ENCODE measurements around the gene OR8G1. TPM values are rescaled to one million over a fixed set of nuclear protein-coding genes. Genes with fewer than 3 reads are reported as not detected.
"Not testable (repeated sequence)": the region's sequence is repeated elsewhere in the genome, so short reads cannot be mapped to it uniquely, and the experiment has no call there.

OR8G1 gene
- total RNA-seq, 2 donors from 2014 or later, result not detected

DNA sequence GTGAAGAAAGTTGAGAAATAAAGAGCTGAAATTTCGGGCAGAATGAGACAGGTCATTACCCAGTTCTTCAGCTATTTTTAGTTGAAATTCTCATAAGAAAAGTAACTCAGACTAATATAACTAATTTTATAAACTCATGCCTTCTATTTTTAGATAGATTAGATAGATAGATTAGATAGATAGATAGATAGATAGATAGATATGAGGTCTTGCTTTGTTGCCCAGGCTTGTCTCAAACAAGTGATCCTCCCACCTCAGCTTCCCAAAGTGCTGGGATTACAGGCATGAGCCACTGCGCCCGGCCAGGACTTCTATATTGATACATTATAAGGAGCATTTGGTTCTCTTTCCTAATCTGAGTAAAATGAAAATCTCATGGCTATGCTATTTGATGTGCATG, 26.9 kb upstream of the OR8G1 start:
- Histone ChIP-seq H3K9ac (ENCODE audit: low read depth in 2 of 2, low read length in 2 of 2) (no peak overlapping the region), H3K36me3 (no peaks in the 10 kb centered on the region), H3K4me1 (no peaks in the 10 kb centered on the region), H3K9me3 (no peaks in the 10 kb centered on the region), H3K27me3 (no peaks in the 10 kb centered on the region), H3K4me3 (no peak overlapping the region), H3K27ac (no peak overlapping the region)
- intact Hi-C loops (cut with DNase I), result no loop called here
- DNase-seq, result no peak
- TF ChIP-seq, protein P1, sequence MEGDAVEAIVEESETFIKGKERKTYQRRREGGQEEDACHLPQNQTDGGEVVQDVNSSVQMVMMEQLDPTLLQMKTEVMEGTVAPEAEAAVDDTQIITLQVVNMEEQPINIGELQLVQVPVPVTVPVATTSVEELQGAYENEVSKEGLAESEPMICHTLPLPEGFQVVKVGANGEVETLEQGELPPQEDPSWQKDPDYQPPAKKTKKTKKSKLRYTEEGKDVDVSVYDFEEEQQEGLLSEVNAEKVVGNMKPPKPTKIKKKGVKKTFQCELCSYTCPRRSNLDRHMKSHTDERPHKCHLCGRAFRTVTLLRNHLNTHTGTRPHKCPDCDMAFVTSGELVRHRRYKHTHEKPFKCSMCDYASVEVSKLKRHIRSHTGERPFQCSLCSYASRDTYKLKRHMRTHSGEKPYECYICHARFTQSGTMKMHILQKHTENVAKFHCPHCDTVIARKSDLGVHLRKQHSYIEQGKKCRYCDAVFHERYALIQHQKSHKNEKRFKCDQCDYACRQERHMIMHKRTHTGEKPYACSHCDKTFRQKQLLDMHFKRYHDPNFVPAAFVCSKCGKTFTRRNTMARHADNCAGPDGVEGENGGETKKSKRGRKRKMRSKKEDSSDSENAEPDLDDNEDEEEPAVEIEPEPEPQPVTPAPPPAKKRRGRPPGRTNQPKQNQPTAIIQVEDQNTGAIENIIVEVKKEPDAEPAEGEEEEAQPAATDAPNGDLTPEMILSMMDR (IDR thresholded peaks at IDR 0.05), result no peak

DNA sequence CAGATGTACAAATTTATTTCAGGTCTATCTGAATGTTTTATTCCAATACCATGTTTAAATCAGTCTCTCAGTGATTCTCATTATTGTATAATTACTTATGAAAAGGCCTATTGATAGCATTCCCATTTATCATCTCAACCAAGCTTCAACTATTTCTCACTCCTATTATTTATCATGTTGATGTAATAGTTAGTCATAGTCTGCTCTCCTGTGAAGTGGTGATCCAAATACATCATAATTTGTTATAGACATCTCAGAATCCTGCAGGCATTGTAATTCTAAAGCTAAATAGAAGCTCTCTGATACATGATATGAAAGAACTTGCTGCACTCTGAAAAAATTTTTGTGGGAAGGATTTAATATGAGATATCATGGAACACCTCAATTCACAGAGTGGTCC, 21.8 kb upstream of the OR8G1 start:
- intact Hi-C loops (cut with DNase I), result no loop called here
- Histone ChIP-seq H3K4me3 (no peak overlapping the region), H3K27ac (no peak overlapping the region), H3K27me3 (no peaks in the 10 kb centered on the region), H3K36me3 (no peaks in the 10 kb centered on the region), H3K9me3 (no peaks in the 10 kb centered on the region), H3K9ac (ENCODE audit: low read depth in 2 of 2, low read length in 2 of 2) (no peak overlapping the region), H3K4me1 (no peaks in the 10 kb centered on the region)
- TF ChIP-seq, protein P1 (IDR thresholded peaks at IDR 0.05), result no peak
- DNase-seq, result no peak

DNA sequence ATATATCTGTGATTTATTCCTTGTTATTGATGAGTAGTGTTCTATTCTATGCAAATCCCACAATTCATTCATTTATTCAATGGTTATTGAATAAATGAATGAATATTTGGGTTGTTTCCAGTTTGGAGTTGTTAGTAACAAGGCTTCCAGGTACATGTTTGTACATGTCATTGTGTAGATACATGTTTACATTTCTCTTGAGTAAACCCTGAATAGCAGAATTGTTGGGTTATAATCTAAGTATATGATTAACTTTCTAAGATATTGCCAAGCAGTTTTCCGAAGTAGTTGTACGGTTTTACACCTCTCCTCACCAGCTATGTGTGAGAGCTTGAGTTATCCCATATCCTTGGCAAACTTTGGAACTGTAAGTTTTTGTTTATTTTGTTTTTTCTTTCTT, 18.5 kb upstream of the OR8G1 start:
- H3K9ac ChIP-seq (ENCODE audit: low read depth in 2 of 2, low read length in 2 of 2), result no peak overlapping the region
- no peaks in the 10 kb centered on the region for H3K36me3 ChIP-seq
- H3K9me3 ChIP-seq, result no peaks in the 10 kb centered on the region
- no peaks in the 10 kb centered on the region for H3K27me3 ChIP-seq
- no peak overlapping the region for H3K27ac ChIP-seq
- no peak overlapping the region for H3K4me3 ChIP-seq
- DNase-seq, result no peak
- intact Hi-C loops (cut with DNase I), result no loop called here
- TF ChIP-seq, protein P1 (IDR thresholded peaks at IDR 0.05), result no peak
- no peaks in the 10 kb centered on the region for H3K4me1 ChIP-seq

DNA sequence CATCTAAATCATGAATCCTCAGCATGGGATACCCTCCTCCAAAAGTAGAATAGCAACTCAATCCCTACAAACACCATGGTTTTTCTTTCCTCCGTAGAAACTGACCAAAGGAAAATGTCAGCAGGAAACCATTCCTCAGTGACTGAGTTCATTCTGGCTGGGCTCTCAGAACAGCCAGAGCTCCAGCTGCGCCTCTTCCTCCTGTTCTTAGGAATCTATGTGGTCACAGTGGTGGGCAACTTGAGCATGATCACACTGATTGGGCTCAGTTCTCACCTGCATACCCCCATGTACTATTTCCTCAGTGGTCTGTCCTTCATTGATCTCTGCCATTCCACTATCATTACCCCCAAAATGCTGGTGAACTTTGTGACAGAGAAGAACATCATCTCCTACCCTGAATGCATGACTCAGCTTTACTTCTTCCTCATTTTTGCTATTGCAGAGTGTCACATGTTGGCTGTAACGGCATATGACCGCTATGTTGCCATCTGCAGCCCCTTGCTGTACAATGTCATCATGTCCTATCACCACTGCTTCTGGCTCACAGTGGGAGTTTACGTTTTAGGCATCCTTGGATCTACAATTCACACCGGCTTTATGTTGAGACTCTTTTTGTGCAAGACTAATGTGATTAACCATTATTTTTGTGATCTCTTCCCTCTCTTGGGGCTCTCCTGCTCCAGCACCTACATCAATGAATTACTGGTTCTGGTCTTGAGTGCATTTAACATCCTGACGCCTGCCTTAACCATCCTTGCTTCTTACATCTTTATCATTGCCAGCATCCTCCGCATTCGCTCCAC, 16.1 kb upstream of the OR8G1 start:
- H3K36me3 ChIP-seq; H3K9ac ChIP-seq (ENCODE audit: low read depth in 2 of 2, low read length in 2 of 2); H3K27ac ChIP-seq; H3K9me3 ChIP-seq; H3K4me3 ChIP-seq; H3K4me1 ChIP-seq; H3K27me3 ChIP-seq; intact Hi-C loops (cut with DNase I); DNase-seq: not testable (repeated sequence)

DNA sequence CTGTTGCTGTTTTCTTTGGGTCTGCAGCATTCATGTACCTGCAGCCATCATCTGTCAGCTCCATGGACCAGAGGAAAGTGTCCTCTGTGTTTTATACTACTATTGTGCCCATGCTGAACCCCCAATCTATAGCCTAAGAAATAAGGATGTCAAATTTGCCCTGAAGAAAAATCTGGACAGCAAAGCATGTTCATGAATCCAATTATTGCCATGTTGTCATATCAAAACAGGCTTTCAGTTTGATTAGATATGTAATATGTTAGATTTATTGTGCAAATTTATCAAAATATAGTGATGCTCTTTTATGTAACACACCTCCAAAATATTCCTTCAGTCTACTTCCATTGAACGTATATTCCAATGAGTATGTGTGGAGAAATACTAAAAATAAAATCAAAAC, 15.4 kb upstream of the OR8G1 start:
- H3K9ac ChIP-seq (ENCODE audit: low read depth in 2 of 2, low read length in 2 of 2), result no peak overlapping the region

DNA sequence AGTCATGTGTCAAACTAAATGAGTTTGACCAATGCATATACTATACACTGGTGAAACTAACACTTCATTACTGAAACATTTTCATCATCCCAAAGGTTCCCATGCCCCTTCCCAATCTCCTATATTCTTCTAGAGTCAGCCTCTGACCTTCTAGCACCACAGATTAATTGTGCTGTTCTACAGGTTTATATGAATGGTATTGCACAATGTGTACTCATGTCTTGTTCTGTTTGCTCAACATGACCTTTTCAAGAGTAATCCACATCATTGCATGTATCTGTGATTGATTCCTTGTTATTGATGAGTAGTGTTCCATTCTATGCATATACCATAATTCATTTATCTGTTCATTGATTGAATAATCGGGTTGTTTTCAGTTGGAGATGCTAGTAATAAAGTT, 7.5 kb upstream of the OR8G1 start:
- H3K36me3 ChIP-seq, result no peaks in the 10 kb centered on the region

More for the DNA sequence above, 15.4 kb upstream of the OR8G1 start:
- intact Hi-C loops (cut with DNase I), result no loop called here
- no peaks in the 10 kb centered on the region for H3K27me3 ChIP-seq
- no peak overlapping the region for H3K4me3 ChIP-seq
- no peaks in the 10 kb centered on the region for H3K4me1 ChIP-seq
- no peak for DNase-seq
- TF ChIP-seq, protein P1 (IDR thresholded peaks at IDR 0.05), result no peak
- H3K27ac ChIP-seq, result no peak overlapping the region
- H3K9me3 ChIP-seq, result no peaks in the 10 kb centered on the region
- H3K36me3 ChIP-seq, result no peaks in the 10 kb centered on the region

More for the DNA sequence above, 7.5 kb upstream of the OR8G1 start:
- Histone ChIP-seq H3K9ac (ENCODE audit: low read depth in 2 of 2, low read length in 2 of 2) (no peak overlapping the region), H3K4me1 (no peaks in the 10 kb centered on the region), H3K9me3 (no peaks in the 10 kb centered on the region), H3K4me3 (no peak overlapping the region), H3K27ac (no peak overlapping the region), H3K27me3 (no peaks in the 10 kb centered on the region)
- intact Hi-C loops (cut with DNase I), result no loop called here
- TF ChIP-seq, protein P1 (IDR thresholded peaks at IDR 0.05), result no peak
- DNase-seq, result no peak

Data from colonic mucosa (tissue), 4 donors.